NCI-H2107 (cell line): Measurements from ENCODE around the gene MCOLN2.

Source experiments
- DNase-seq: peaks from one replicate; lab custom pipeline; 2025; lab: John Stamatoyannopoulos, UW

MCOLN2 gene

DNA sequence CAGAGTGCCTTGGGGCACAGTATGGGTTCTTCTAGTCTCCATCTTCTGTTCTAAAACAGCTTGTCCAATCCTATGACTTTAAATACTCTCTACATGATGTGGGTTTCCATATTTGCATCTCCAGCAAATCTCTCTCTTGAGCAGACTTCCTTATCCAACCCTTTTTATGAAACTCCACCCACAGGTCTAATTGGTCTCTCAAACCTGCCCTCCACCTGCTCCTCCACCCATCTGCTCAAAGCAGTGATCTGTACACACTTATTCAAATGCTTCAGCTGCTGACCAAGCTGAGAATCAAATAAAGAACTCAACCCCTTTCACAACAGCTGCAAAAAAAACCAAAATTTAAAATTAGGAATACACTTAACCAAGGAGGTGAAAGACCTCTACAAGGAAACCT lies 11.5 kb downstream of the MCOLN2 start:
- DNase-seq, result no peak

DNA sequence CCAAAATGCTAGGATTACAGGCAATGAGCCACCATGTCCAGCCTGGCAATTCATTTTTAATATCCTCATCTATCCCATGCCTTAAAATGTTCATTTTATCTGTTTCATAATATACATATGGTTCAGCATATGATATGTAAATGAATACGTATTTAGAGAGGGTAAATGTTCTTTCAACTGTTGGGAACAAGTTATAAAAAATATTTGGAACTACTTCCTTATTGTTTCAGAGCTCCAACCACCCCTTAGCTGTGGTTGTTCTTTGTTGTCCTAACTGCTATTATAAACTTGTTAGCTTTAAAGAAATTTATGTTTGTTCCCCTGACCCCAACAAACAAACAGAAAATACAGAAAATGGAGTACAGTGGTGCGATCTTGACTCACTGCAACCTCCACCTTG lies 14.5 kb downstream of the MCOLN2 start:
- no peak for DNase-seq

DNA sequence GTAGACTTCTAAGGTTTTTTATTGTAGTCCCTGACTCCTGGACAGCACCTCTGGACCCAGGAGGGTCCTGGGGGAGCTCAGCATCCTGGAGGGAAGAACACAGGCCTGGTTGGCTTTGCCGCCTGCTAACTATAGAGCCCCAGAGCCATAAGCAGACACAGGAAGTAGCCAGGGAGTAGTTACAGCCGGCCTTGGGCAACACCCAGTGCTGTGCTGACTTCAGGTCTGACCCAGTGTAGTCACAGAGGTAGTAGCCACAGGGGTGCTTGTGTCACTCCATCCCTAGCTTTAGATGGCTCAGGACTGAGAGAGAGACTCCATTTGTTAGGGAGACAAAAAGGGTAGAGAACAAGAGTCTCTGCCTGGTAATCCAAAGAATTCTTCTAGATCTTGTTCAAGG lies 21.9 kb downstream of the MCOLN2 start:
- no peak for DNase-seq

- peak; percentile 65 for DNase-seq
Observed at GRCh38 chr1:84973498-84974334, 23.2 kb downstream of the MCOLN2 start.

DNA sequence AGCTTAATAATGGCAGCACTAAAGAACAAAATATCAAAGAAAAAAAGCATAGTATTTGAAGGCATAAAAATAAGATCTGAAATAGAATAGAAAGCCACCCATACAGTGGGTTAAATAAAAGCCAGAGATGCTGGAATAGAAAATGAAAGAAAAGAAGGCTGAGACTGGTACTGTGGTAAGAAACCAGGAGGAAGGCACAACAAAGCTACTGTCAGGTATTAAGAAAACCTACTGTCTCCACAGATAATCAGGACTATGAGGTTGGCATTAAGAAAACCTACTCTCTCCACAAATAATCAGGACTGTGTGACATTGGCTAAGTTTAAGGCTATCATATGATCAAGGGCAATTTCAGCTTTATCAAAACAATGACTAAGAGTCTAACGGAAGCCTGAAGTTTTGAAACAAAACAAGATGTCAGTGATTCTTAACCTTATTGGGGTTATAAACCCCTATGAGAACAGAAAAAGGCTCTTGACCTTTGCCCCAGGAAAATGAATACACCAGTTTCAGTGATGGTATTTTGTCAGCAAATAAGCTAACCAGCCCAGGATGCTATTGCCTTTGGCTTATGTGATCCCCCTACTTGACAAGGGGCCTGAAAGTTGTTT lies 24.4 kb downstream of the MCOLN2 start:
- no peak for DNase-seq

- DNase-seq, result no peak
Observed at GRCh38 chr1:84971957-84972356, 25.0 kb downstream of the MCOLN2 start.

DNA sequence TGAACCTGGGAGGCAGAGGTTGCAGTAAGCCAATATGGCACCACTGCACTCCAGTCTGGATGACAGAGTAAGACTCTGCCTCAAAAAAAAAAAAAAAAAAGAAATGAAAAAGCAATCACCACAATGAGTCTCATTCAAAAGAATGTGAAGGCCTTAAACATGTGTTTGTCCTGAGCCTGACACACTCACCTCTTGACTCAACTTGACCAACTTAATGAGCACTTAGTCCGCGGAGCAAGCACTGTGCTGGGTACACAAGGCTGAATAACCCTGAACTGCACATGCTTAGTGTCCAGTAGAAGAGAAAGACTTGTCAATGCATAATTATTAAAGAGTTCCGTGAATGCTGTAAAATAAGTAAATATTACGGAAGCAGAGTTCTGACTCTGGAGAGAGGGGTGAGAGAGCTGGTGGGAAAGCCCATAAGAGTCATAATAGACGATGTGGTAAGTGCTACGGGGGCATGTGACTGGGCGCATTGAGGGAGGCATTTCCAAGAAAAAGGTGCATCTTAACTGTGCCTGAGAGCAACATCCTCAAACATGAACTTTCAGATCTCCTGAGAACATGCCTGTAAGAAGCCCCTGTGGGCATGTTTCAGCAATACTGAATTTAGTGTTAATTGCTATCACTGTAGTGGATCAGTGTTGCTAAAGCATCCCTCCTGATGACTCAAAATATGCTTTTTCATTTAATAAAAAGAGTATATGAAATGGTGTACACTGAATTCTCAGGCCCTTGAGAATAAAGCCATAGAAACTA lies 27.2 kb downstream of the MCOLN2 start:
- no peak for DNase-seq

GRCh38 chr1:84968865-84969264 lies 28.0 kb downstream of the MCOLN2 start:
- DNase-seq, result no peak

DNA sequence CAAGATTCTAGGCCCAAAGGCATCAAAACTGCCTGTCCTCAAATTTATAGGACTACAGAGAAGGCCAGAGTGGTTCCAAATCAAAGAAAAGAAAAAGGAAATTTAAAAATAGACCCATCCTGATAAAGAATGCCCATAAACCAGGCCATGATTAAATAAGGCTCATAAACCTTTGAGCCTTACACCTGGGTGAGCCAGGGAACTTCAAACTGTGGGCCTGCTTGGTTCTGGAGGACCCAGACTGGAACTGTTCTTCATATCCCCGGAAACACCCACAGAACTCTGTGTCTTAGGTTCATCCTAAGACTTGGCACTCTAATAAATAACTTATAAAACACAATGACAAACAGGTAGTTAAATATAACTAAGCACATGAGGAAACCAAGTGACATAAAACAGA lies 28.8 kb downstream of the MCOLN2 start:
- DNase-seq, result no peak

- no peak for DNase-seq
Observed at GRCh38 chr1:84967666-84968065, 29.2 kb downstream of the MCOLN2 start.

- no peak for DNase-seq
Observed at GRCh38 chr1:84963021-84963420, 33.9 kb downstream of the MCOLN2 start.

DNA sequence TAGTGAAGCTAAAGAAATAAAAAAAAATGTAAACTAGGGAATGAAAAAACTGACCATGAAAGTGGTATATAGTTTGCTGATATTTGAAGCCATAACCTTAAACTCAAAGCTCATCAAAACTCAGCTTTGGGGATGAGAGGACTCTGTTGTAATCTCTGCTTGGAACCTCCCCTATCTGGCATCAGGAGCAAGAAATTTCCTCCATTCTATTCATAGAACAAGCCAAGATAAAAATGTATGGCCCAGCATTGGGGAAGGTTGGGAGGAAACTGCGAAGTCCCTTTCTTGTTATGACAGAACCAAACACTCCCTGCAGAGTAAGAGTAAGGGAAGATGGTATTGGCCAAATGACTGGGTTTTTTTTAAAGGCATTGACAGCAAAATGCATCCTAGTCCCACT lies 35.6 kb downstream of the MCOLN2 start:
- DNase-seq, result no peak

DNA sequence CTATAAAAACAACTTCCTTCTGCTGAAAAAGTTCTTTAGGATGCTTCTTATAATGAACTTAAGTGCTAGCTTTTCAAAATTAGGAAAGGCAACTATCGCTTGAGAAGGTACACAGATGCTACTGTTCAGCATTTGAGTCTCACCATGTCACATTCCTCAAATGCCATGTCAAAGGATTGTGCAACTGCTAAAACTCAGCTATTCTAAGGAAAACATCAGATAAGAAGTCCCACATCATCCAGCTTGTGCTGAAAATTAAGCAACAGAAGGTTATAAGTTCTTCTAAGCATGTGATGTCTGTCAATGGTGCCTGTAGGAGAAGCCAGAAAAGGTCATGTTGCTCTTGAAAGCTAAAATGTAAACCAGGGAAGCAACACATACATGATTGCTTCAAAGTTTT lies 36.5 kb downstream of the MCOLN2 start:
- DNase-seq, result no peak

- no peak for DNase-seq
Observed at GRCh38 chr1:84959294-84959693, 37.6 kb downstream of the MCOLN2 start.

DNA sequence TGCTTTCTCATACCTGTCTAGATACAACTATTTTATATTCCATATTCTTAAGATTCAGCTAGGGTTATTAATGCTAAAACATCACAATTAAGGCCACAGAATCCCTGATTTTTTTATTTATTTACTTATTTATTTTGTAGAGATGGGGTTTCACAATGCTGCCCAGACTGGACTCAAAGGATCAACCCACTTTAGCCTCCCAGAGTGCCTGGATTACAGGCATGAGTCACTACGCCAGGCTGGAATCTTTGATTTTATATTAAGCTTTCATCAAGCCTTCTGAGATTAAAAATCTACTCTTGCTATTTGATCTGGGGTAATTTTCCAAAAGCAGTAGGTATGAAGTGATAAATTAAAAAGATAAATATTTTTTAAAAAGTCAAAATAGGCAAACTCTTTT lies 38.9 kb downstream of the MCOLN2 start:
- DNase-seq, result no peak

GRCh38 chr1:84956655-84957054 lies 40.3 kb downstream of the MCOLN2 start:
- no peak for DNase-seq

GRCh38 chr1:84956097-84956496 lies 40.8 kb downstream of the MCOLN2 start:
- DNase-seq, result no peak

DNA sequence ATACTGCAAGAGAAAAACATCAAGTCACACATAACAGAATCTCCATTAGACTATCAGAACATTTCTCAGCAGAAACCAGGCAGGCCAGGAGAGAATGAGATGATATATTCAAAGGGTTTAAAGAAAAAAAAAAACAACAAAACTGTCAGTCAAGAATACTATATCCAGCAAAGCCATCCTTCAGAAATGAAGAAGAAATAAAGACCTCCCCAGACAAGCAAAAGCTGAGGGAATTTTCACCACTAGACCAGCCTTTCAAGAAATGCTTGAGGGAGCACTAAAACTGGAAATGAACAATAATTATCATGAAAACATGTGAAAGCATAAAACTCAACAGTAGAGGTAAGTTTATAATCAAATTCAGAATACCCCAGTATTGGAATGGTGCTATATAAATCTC lies 47.2 kb downstream of the MCOLN2 start:
- no peak for DNase-seq

DNA sequence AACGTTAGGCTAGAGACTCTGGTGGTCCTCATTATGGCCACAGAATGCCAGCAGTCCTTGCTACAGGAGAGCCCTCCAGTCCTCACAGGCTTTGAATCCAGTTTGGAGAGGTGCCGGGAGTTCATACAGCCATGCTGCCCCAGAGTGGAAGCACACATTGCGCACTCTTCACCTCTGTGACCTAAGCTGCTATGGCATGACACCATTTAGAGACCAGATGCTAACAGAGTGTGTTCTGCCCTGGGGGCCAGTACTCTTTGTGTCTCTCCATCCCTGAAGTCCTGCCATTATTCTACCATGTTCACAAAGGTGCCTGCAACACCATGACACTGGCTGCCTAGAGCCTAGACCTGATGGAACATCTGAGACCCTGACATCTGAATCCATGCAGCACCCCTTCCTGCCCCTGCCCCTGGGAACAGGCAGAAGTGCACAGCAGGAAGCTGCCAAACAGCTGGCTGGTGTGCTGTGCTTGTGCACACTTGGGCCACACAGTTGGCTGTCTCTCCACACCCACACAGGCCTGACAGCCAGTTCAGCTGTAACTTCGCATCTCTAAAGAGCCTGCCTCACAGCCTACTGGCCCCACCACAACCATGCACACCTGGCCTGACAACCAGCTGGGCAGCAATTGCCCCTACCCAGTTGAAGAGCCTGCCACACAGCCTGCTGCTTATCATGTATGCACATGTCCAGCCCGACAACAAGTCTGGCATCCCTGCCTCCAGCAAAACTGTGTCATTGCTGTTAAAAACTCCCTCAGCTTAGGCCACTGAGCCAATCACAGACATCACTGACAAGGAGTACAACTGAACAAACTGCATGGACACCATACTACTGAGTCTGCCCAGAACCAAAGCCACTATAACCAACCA lies 49.1 kb downstream of the MCOLN2 start:
- no peak for DNase-seq

DNA sequence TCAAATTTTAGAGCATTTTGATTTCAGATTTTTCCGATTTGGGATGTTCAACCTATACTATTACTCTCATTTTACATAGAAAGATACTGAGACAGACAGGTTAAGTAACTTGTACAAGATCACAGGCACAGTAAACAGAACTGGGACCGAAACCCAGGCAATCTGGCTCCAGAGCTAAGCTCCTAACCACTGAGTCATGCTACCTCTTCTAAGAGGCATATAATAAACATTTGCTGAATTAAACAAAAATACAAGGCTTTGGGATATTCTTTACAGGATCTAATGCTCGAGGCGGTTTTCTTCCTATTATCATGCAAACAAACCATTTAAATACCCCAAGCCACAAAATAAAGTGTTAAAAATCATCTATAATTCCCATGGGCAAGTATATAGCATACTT lies 50.3 kb downstream of the MCOLN2 start:
- no peak for DNase-seq

DNA sequence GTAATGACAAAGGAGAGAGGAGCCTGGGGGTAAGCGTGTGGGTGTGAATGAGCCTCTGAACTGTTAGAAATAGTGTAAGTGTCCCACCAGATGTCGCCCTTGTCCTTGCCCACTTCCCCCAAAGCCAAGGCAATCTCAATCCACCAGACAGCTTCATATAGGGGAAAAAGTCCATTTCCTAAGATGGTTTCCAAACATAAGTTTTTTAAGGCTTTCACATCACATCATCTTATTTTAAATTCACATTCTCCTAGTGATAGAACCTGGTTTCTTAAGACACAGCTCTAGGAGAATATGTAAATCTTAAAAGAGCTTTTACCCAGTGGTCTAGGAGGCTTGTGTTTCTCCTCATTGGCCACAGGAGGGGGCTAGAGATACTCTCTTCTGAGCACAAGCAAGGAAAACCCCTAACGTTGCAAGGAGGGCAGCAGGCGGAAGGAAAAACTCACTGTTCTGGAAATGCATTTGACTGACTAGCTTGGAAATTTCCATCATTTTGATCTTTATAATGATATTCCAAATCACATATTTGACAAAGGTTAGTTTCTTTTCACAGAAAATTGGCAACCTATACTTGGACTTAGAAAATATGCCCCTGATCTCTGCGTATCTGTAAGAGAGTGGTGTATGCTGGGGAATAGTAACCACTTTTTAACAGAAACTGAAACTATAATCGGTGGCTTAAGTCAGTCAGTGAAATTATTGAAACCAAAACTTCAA lies 52.0 kb downstream of the MCOLN2 start:
- DNase-seq, result peak; percentile 74
